ENCODE results near the gene CD226. TPM values are rescaled to one million over a fixed set of nuclear protein-coding genes. Genes with fewer than 3 reads are reported as not detected.

CD226 gene
- total RNA-seq, 1 donor from 2014 or later = not detected

- H3K27me3 ChIP-seq = no peaks in the 10 kb centered on the region
- H2AFZ ChIP-seq (replicated peaks) = no peak overlapping the region
- peaks cover 2% of the 10 kb centered on the region for H3K4me1 Mint-ChIP-seq
- H3K27ac Mint-ChIP-seq = no peak overlapping the region
- H3K9me3 ChIP-seq (ENCODE audit: low read depth) = no peaks in the 10 kb centered on the region
- H3K27me3 Mint-ChIP-seq (ENCODE audit: insufficient read depth, low read depth) = no peaks in the 10 kb centered on the region
- H3K4me3 ChIP-seq = no peak overlapping the region
- H3K36me3 Mint-ChIP-seq = no peaks in the 10 kb centered on the region
- no peaks in the 10 kb centered on the region for H3K9me3 Mint-ChIP-seq
- DNase-seq (ENCODE audit: low spot score) = no peak
- no peak for TF ChIP-seq EZH2 (IDR thresholded peaks at IDR 0.05)
- TF ChIP-seq, protein P1, sequence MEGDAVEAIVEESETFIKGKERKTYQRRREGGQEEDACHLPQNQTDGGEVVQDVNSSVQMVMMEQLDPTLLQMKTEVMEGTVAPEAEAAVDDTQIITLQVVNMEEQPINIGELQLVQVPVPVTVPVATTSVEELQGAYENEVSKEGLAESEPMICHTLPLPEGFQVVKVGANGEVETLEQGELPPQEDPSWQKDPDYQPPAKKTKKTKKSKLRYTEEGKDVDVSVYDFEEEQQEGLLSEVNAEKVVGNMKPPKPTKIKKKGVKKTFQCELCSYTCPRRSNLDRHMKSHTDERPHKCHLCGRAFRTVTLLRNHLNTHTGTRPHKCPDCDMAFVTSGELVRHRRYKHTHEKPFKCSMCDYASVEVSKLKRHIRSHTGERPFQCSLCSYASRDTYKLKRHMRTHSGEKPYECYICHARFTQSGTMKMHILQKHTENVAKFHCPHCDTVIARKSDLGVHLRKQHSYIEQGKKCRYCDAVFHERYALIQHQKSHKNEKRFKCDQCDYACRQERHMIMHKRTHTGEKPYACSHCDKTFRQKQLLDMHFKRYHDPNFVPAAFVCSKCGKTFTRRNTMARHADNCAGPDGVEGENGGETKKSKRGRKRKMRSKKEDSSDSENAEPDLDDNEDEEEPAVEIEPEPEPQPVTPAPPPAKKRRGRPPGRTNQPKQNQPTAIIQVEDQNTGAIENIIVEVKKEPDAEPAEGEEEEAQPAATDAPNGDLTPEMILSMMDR (IDR thresholded peaks at IDR 0.05) = no peak
- no peak for TF ChIP-seq EZH2phosphoT487 (IDR thresholded peaks at IDR 0.05)
- no peak overlapping the region for H3K4me2 ChIP-seq
- H3K36me3 ChIP-seq = no peaks in the 10 kb centered on the region
- no peak overlapping the region for H3K27ac ChIP-seq
- H4K20me1 ChIP-seq (ENCODE audit: low read depth) = no peaks in the 10 kb centered on the region
- no peaks in the 10 kb centered on the region for H3K79me2 ChIP-seq (ENCODE audit: low read depth)
- H3F3A ChIP-seq (ENCODE audit: low read depth) = no peaks in the 10 kb centered on the region
- H3K4me3 Mint-ChIP-seq = no peak overlapping the region
- H3K9ac ChIP-seq = no peak overlapping the region
- no peaks in the 10 kb centered on the region for H3K4me1 ChIP-seq
Observed at GRCh38 chr18:69934601-69935265, 12.9 kb downstream of the CD226 start.

DNA sequence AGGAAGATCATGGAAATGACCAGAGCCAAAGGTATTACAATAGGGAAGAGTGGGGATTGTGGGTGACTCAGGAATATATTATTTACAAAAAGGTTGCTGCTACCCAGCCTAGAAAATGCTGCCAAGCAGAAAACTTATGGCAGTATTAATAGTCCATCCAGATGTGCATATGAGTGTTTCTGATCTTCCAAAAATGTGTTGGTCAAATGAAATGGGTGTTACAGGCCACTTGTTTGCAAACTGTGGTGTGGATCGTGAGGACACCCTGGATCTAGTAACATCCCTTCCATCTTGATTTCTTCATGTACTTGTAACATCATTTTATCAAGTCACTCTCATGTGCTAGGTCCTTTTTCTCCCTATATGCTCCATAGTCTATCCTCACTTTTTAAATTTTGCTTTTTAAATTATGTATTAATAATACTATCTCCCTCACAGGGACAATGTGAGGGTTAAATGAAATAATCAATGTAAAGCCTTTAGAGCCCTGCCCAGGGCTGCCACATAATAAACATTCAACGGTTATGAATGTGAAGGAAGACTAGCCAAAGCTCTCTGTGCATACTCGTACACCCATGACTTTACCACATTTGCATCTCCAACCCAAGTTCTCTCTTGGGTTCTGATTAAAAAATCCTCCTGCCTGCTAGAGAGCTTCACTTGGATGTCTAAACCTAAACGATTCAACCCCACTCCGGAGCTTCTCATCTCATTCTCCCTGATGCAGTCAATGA, 18.5 kb downstream of the CD226 start:
- TF ChIP-seq, protein P1 (IDR thresholded peaks at IDR 0.05) = no peak
- TF ChIP-seq EZH2 (IDR thresholded peaks at IDR 0.05) = no peak
- TF ChIP-seq EZH2phosphoT487 (IDR thresholded peaks at IDR 0.05) = no peak
- Histone ChIP-seq H3K4me2 (no peak overlapping the region), H3K79me2 (ENCODE audit: low read depth) (no peaks in the 10 kb centered on the region), H3F3A (ENCODE audit: low read depth) (no peaks in the 10 kb centered on the region), H4K20me1 (ENCODE audit: low read depth) (no peaks in the 10 kb centered on the region), H3K27ac (no peak overlapping the region), H3K4me3 (no peak overlapping the region), H3K36me3 (no peaks in the 10 kb centered on the region), H3K4me1 (no peaks in the 10 kb centered on the region), H3K9me3 (ENCODE audit: low read depth) (no peaks in the 10 kb centered on the region), H3K9ac (no peak overlapping the region), H3K27me3 (no peaks in the 10 kb centered on the region), H2AFZ (replicated peaks) (no peak overlapping the region)
- H3K27ac Mint-ChIP-seq = no peak overlapping the region
- H3K36me3 Mint-ChIP-seq = no peaks in the 10 kb centered on the region
- no peaks in the 10 kb centered on the region for H3K9me3 Mint-ChIP-seq
- H3K27me3 Mint-ChIP-seq (ENCODE audit: insufficient read depth, low read depth) = no peaks in the 10 kb centered on the region
- no peak for DNase-seq (ENCODE audit: low spot score)
- H3K4me1 Mint-ChIP-seq = no peaks in the 10 kb centered on the region
- no peak overlapping the region for H3K4me3 Mint-ChIP-seq

DNA sequence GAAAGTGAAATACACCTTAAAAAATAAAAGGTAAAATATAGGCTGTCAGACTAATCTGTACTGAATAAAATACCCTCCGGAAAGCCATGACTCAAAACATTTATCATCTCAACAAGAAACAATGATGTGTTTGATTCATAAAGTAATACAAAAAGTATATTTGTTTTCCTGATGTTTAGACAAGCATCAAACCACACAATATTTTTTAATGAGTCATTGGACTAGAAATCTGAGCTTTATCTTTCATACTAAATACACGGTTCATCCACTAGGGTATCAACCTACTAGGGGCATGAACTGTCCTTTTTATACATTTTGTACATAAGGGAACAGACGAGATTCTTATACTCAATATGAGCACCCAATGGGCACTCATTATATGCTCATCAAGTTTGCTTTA, 31.3 kb downstream of the CD226 start:
- H3K27me3 Mint-ChIP-seq (ENCODE audit: insufficient read depth, low read depth) = peaks cover 2% of the 10 kb centered on the region
- no peaks in the 10 kb centered on the region for H3K4me1 ChIP-seq
- no peaks in the 10 kb centered on the region for H3K36me3 Mint-ChIP-seq
- H3K27ac Mint-ChIP-seq = no peak overlapping the region
- no peak overlapping the region for H3K4me3 Mint-ChIP-seq
- H3K4me1 Mint-ChIP-seq = peaks cover 10% of the 10 kb centered on the region
- H3K9me3 ChIP-seq (ENCODE audit: low read depth) = no peaks in the 10 kb centered on the region
- no peak for TF ChIP-seq EZH2 (IDR thresholded peaks at IDR 0.05)
- TF ChIP-seq EZH2phosphoT487 (IDR thresholded peaks at IDR 0.05) = no peak
- TF ChIP-seq, protein P1 (IDR thresholded peaks at IDR 0.05) = no peak
- no peak for DNase-seq (ENCODE audit: low spot score)
- no peaks in the 10 kb centered on the region for H3K36me3 ChIP-seq
- H3K27me3 ChIP-seq = no peaks in the 10 kb centered on the region
- no peak overlapping the region for H3K4me3 ChIP-seq
- H3K9me3 Mint-ChIP-seq = no peaks in the 10 kb centered on the region
- no peaks in the 10 kb centered on the region for H4K20me1 ChIP-seq (ENCODE audit: low read depth)
- no peak overlapping the region for H3K9ac ChIP-seq
- no peak overlapping the region for H3K27ac ChIP-seq
- H3K4me2 ChIP-seq = no peak overlapping the region
- no peaks in the 10 kb centered on the region for H3K79me2 ChIP-seq (ENCODE audit: low read depth)
- no peaks in the 10 kb centered on the region for H3F3A ChIP-seq (ENCODE audit: low read depth)
- no peak overlapping the region for H2AFZ ChIP-seq (replicated peaks)
